ENCODE results near the gene MYZAP. TPM values are rescaled to one million over a fixed set of nuclear protein-coding genes. Genes with fewer than 3 reads are reported as not detected.
A peak's percentile ranks its signal among the peaks of the same experiment; 100 is the strongest.

MYZAP gene
- total RNA-seq, 1 donor from 2014 or later = not detected

- no peak overlapping the region for H3K4me3 Mint-ChIP-seq
- H3K9me3 Mint-ChIP-seq = peaks cover 3% of the 10 kb centered on the region
- DNase-seq = no peak
- H3K27ac Mint-ChIP-seq = no peak overlapping the region
- no peaks in the 10 kb centered on the region for H3K36me3 Mint-ChIP-seq (ENCODE audit: low read depth)
- intact Hi-C loops (cut with micrococcal nuclease) = no loop called here
- H3K27me3 Mint-ChIP-seq = peaks cover 14% of the 10 kb centered on the region
- peaks cover 5% of the 10 kb centered on the region for H3K4me1 Mint-ChIP-seq
These were observed 21.4 kb upstream of the MYZAP start for GRCh38 chr15:57570340-57570739.

GRCh38 chr15:57570994-57571393 is 20.7 kb upstream of the MYZAP start:
- Mint-ChIP-seq H3K4me1 (no peaks in the 10 kb centered on the region), H3K9me3 (peaks cover 3% of the 10 kb centered on the region), H3K27ac (no peak overlapping the region), H3K27me3 (peaks cover 10% of the 10 kb centered on the region), H3K36me3 (ENCODE audit: low read depth) (no peaks in the 10 kb centered on the region), H3K4me3 (no peak overlapping the region)
- no peak for DNase-seq
- intact Hi-C loops (cut with micrococcal nuclease) = no loop called here

- Mint-ChIP-seq H3K27me3 (peaks cover 12% of the 10 kb centered on the region), H3K27ac (no peak overlapping the region), H3K9me3 (peaks cover 3% of the 10 kb centered on the region), H3K4me1 (no peaks in the 10 kb centered on the region), H3K4me3 (no peak overlapping the region), H3K36me3 (ENCODE audit: low read depth) (no peaks in the 10 kb centered on the region)
- intact Hi-C loops (cut with micrococcal nuclease) = no loop called here
- DNase-seq = no peak
These were observed 20.0 kb upstream of the MYZAP start for GRCh38 chr15:57571725-57572124.

- Mint-ChIP-seq H3K27ac (no peak overlapping the region), H3K36me3 (ENCODE audit: low read depth) (no peaks in the 10 kb centered on the region), H3K4me1 (no peaks in the 10 kb centered on the region), H3K27me3 (peaks cover 12% of the 10 kb centered on the region), H3K4me3 (no peak overlapping the region), H3K9me3 (peaks cover 3% of the 10 kb centered on the region)
- DNase-seq = no peak
- intact Hi-C loops (cut with micrococcal nuclease) = no loop called here
These were observed 19.2 kb upstream of the MYZAP start for GRCh38 chr15:57572468-57572867.

GRCh38 chr15:57573151-57573550 is 18.6 kb upstream of the MYZAP start:
- no peaks in the 10 kb centered on the region for H3K4me1 Mint-ChIP-seq
- DNase-seq = no peak
- H3K9me3 Mint-ChIP-seq = peaks cover 3% of the 10 kb centered on the region
- H3K27me3 Mint-ChIP-seq = peaks cover 13% of the 10 kb centered on the region
- H3K36me3 Mint-ChIP-seq (ENCODE audit: low read depth) = no peaks in the 10 kb centered on the region
- no peak overlapping the region for H3K4me3 Mint-ChIP-seq
- intact Hi-C loops (cut with micrococcal nuclease) = no loop called here
- no peak overlapping the region for H3K27ac Mint-ChIP-seq

GRCh38 chr15:57575363-57575762 is 16.3 kb upstream of the MYZAP start:
- H3K27me3 Mint-ChIP-seq = peaks cover 9% of the 10 kb centered on the region
- no peaks in the 10 kb centered on the region for H3K36me3 Mint-ChIP-seq (ENCODE audit: low read depth)
- H3K4me1 Mint-ChIP-seq = no peaks in the 10 kb centered on the region
- no peak for DNase-seq
- no peak overlapping the region for H3K27ac Mint-ChIP-seq
- H3K4me3 Mint-ChIP-seq = no peak overlapping the region
- no peaks in the 10 kb centered on the region for H3K9me3 Mint-ChIP-seq
- intact Hi-C loops (cut with micrococcal nuclease) = no loop called here

GRCh38 chr15:57578288-57578900 is 13.3 kb upstream of the MYZAP start:
- no peaks in the 10 kb centered on the region for H3K36me3 Mint-ChIP-seq (ENCODE audit: low read depth)
- peaks cover 8% of the 10 kb centered on the region for H3K9me3 Mint-ChIP-seq
- no peak for DNase-seq
- H3K4me1 Mint-ChIP-seq = no peaks in the 10 kb centered on the region
- intact Hi-C loops (cut with micrococcal nuclease) = no loop called here
- no peak overlapping the region for H3K27ac Mint-ChIP-seq
- H3K27me3 Mint-ChIP-seq = peaks cover 13% of the 10 kb centered on the region
- no peak overlapping the region for H3K4me3 Mint-ChIP-seq

GRCh38 chr15:57580428-57580827 is 11.3 kb upstream of the MYZAP start:
- DNase-seq = no peak
- Mint-ChIP-seq H3K36me3 (ENCODE audit: low read depth) (no peaks in the 10 kb centered on the region), H3K4me1 (no peaks in the 10 kb centered on the region), H3K4me3 (no peak overlapping the region), H3K27ac (no peak overlapping the region), H3K9me3 (peaks cover 14% of the 10 kb centered on the region), H3K27me3 (peaks cover 14% of the 10 kb centered on the region)
- intact Hi-C loops (cut with micrococcal nuclease) = no loop called here

GRCh38 chr15:57580866-57581265 is 10.8 kb upstream of the MYZAP start:
- intact Hi-C loops (cut with micrococcal nuclease) = no loop called here
- H3K27me3 Mint-ChIP-seq = peaks cover 14% of the 10 kb centered on the region

GRCh38 chr15:57582090-57582489 is 9.6 kb upstream of the MYZAP start:
- no peaks in the 10 kb centered on the region for H3K36me3 Mint-ChIP-seq (ENCODE audit: low read depth)
- H3K9me3 Mint-ChIP-seq = peaks cover 14% of the 10 kb centered on the region
- DNase-seq = no peak
- no peak overlapping the region for H3K4me3 Mint-ChIP-seq
- intact Hi-C loops (cut with micrococcal nuclease) = no loop called here
- no peak overlapping the region for H3K27ac Mint-ChIP-seq
- H3K4me1 Mint-ChIP-seq = peaks cover 4% of the 10 kb centered on the region
- H3K27me3 Mint-ChIP-seq = peaks cover 12% of the 10 kb centered on the region

More at GRCh38 chr15:57580866-57581265, 10.8 kb upstream of the MYZAP start:
- H3K4me3 Mint-ChIP-seq = no peak overlapping the region
- no peak for DNase-seq
- no peak overlapping the region for H3K27ac Mint-ChIP-seq
- H3K9me3 Mint-ChIP-seq = peaks cover 14% of the 10 kb centered on the region
- H3K4me1 Mint-ChIP-seq = no peaks in the 10 kb centered on the region
- no peaks in the 10 kb centered on the region for H3K36me3 Mint-ChIP-seq (ENCODE audit: low read depth)

GRCh38 chr15:57583282-57583681 is 8.4 kb upstream of the MYZAP start:
- Mint-ChIP-seq H3K4me3 (no peak overlapping the region), H3K27ac (no peak overlapping the region), H3K36me3 (ENCODE audit: low read depth) (no peaks in the 10 kb centered on the region), H3K27me3 (peaks cover 10% of the 10 kb centered on the region), H3K4me1 (peaks cover 12% of the 10 kb centered on the region), H3K9me3 (peaks cover 14% of the 10 kb centered on the region)
- DNase-seq = no peak
- intact Hi-C loops (cut with micrococcal nuclease) = no loop called here

GRCh38 chr15:57583720-57584119 is 8.0 kb upstream of the MYZAP start:
- Mint-ChIP-seq H3K4me3 (no peak overlapping the region), H3K4me1 (peaks cover 12% of the 10 kb centered on the region), H3K27me3 (peaks cover 9% of the 10 kb centered on the region), H3K9me3 (peaks cover 14% of the 10 kb centered on the region), H3K27ac (no peak overlapping the region), H3K36me3 (ENCODE audit: low read depth) (no peaks in the 10 kb centered on the region)
- DNase-seq = no peak
- intact Hi-C loops (cut with micrococcal nuclease) = no loop called here

GRCh38 chr15:57586661-57587424 is 4.9 kb upstream of the MYZAP start:
- intact Hi-C loops (cut with micrococcal nuclease) = no loop called here
- DNase-seq = no peak
- H3K4me3 Mint-ChIP-seq = peak overlapping the region; percentile 13
- no peaks in the 10 kb centered on the region for H3K36me3 Mint-ChIP-seq (ENCODE audit: low read depth)
- H3K9me3 Mint-ChIP-seq = peaks cover 14% of the 10 kb centered on the region
- no peak overlapping the region for H3K27ac Mint-ChIP-seq
- H3K4me1 Mint-ChIP-seq = peaks cover 17% of the 10 kb centered on the region
- H3K27me3 Mint-ChIP-seq = peaks cover 25% of the 10 kb centered on the region

GRCh38 chr15:57589281-57589680 is 2.4 kb upstream of the MYZAP start:
- Mint-ChIP-seq H3K9me3 (no peaks in the 10 kb centered on the region), H3K4me1 (peaks cover 17% of the 10 kb centered on the region), H3K27ac (no peak overlapping the region), H3K27me3 (peaks cover 38% of the 10 kb centered on the region), H3K4me3 (no peak overlapping the region), H3K36me3 (ENCODE audit: low read depth) (no peaks in the 10 kb centered on the region)
- intact Hi-C loops (cut with micrococcal nuclease) = no loop called here
- DNase-seq = no peak

Data from activated CD4-positive, alpha-beta T cell treated with anti-CD3 and anti-CD28 coated beads, Interleukin-2, amount 10 ng/mL, durations not matched to agents 24 days and 14 days (primary cell).